Esophagus (tissue), 2 donors: Measurements from ENCODE around the gene NAA38. TPM values are rescaled to one million over a fixed set of nuclear protein-coding genes. Genes with fewer than 3 reads are reported as not detected.

Source experiments
- H3K27ac ChIP-seq, 2 donors: one replicate each; pipeline ENCODE4 v1.5.1; 2013; ENCODE audit warnings: low read depth in 2 of 2, mild to moderate bottlenecking in 2 of 2, inconsistent platforms in 1 of 2, low read length in 1 of 2, moderate library complexity in 1 of 2
- H3K27me3 ChIP-seq, 2 donors: one replicate each; pipeline ENCODE4 v1.6.1; 2013; ENCODE audit warnings: low read length in 2 of 2, control low read depth in 1 of 2, mild to moderate bottlenecking in 1 of 2; ENCODE audit not compliant: insufficient read depth in 2 of 2, control insufficient read depth in 1 of 2
- H3K36me3 ChIP-seq, 2 donors: one replicate each; pipeline ENCODE4 v1.6.1; 2013; ENCODE audit warnings: low read length in 1 of 2; ENCODE audit not compliant: control insufficient read depth in 2 of 2, insufficient read depth in 2 of 2
- H3K4me1 ChIP-seq, 2 donors: one replicate each; pipeline ENCODE4 v1.6.1; 2013; ENCODE audit warnings: low read length in 1 of 2; ENCODE audit not compliant: control insufficient read depth in 2 of 2, insufficient read depth in 2 of 2
- H3K4me3 ChIP-seq, 2 donors: one replicate each; pipeline ENCODE4 v1.5.1; 2013; ENCODE audit warnings: low read length in 2 of 2, mild to moderate bottlenecking in 2 of 2, low read depth in 1 of 2, moderate library complexity in 1 of 2
- H3K9me3 ChIP-seq, 2 donors: one replicate each; pipeline ENCODE4 v1.6.1; 2013; ENCODE audit warnings: mild to moderate bottlenecking in 2 of 2, low read depth in 1 of 2, low read length in 1 of 2, moderate library complexity in 1 of 2; ENCODE audit not compliant: control insufficient read depth in 2 of 2, insufficient read depth in 1 of 2
- WGBS, 2 donors: extraction: QIAGEN DNeasy Blood & Tissue Kit; methylation state at CpG; one replicate each; pipeline ENCODE4 v1.1.7; 2013; 5-methylcytosine and 5-hydroxymethylcytosine counted together
- polyA plus RNA-seq, 2 donors: library from polyadenylated mRNA; stranded (reverse); fragments of 200-250 nt; gene quantifications; one replicate each; pipeline ENCODE4 v1.2.3, GENCODE V29; 2013
- donor health status: healthy with polysubstance abuse.
- donor health status: Bipolar disorder and iron deficiency.

NAA38 gene
- polyA plus RNA-seq, 2 donors = 108 to 122 TPM

GRCh38 chr17:7836596-7837407 lies 20.6 kb downstream of the NAA38 start:
- no peaks in the 10 kb centered on the region for H3K9me3 ChIP-seq
- H3K27me3 ChIP-seq = no peaks in the 10 kb centered on the region
- peak overlapping the region; percentile 67 to 68 for H3K4me3 ChIP-seq
- H3K36me3 ChIP-seq = no peaks in the 10 kb centered on the region
- H3K4me1 ChIP-seq = peaks cover 9 to 27% of the 10 kb centered on the region in 2 donors
- WGBS, 2 donors = 1 to 2% methylated on average over 19 of the region's 19 CpGs
- H3K27ac ChIP-seq = peak overlapping the region; percentile 95

- WGBS, 2 donors = 1% methylated on average over 61 of the region's 61 CpGs
- Histone ChIP-seq H3K36me3 (no peaks in the 10 kb centered on the region), H3K27ac (peak overlapping the region; percentile 95), H3K9me3 (no peaks in the 10 kb centered on the region), H3K4me3 (peak overlapping the region; percentile 67 to 68), H3K4me1 (peaks cover 9 to 22% of the 10 kb centered on the region in 2 donors), H3K27me3 (no peaks in the 10 kb centered on the region)
These were observed 21.4 kb downstream of the NAA38 start for GRCh38 chr17:7835814-7836595.

- Histone ChIP-seq H3K9me3 (no peaks in the 10 kb centered on the region), H3K4me3 (peak overlapping the region; percentile 67 to 68), H3K4me1 (peaks cover 9 to 22% of the 10 kb centered on the region in 2 donors), H3K27me3 (no peaks in the 10 kb centered on the region), H3K36me3 (no peaks in the 10 kb centered on the region), H3K27ac (peak overlapping the region; percentile 95)
- WGBS, 2 donors = 1% methylated on average over 66 to 69 of the region's 69 CpGs
These were observed 22.2 kb downstream of the NAA38 start for GRCh38 chr17:7834957-7835813.

- H3K9me3 ChIP-seq = no peaks in the 10 kb centered on the region
- no peaks in the 10 kb centered on the region for H3K36me3 ChIP-seq
- H3K4me3 ChIP-seq = peak overlapping the region; percentile 67 to 68
- no peaks in the 10 kb centered on the region for H3K27me3 ChIP-seq
- peaks cover 9 to 22% of the 10 kb centered on the region in 2 donors for H3K4me1 ChIP-seq
- peak overlapping the region; percentile 95 for H3K27ac ChIP-seq
- WGBS, 2 donors = 0 to 1% methylated on average over 12 to 20 of the region's 20 CpGs
These were observed 22.8 kb downstream of the NAA38 start for GRCh38 chr17:7834542-7834956.

GRCh38 chr17:7833795-7834541 lies 23.4 kb downstream of the NAA38 start, which contains the start of gene KDM6B:
Gene KDM6B (plus strand): TSS chr17:7834217. CDS start chr17:7845555, 11,338 bp downstream.
- 0% methylated on average over 39 to 49 of the region's 49 CpGs for WGBS, 2 donors
- Histone ChIP-seq H3K9me3 (no peaks in the 10 kb centered on the region), H3K4me3 (peak within 1 kb of the TSS; percentile 67 to 68), H3K27ac (peak within 1 kb of the TSS; percentile 95), H3K4me1 (peaks cover 5 to 16% of the 10 kb centered on the region in 2 donors), H3K27me3 (no peaks in the 10 kb centered on the region), H3K36me3 (no peaks in the 10 kb centered on the region)

GRCh38 chr17:7833011-7833794 lies 24.2 kb downstream of the NAA38 start:
- Histone ChIP-seq H3K9me3 (no peaks in the 10 kb centered on the region), H3K27ac (peak overlapping the region; percentile 41 to 95), H3K4me1 (peaks cover 0 to 10% of the 10 kb centered on the region in 2 donors), H3K27me3 (no peaks in the 10 kb centered on the region), H3K4me3 (peak overlapping the region in 1 of 2 donors; percentile 59), H3K36me3 (no peaks in the 10 kb centered on the region)
- 39 to 42% methylated on average over 18 to 19 of the region's 19 CpGs for WGBS, 2 donors

GRCh38 chr17:7832431-7832830 lies 24.9 kb downstream of the NAA38 start:
- Histone ChIP-seq H3K9me3 (no peaks in the 10 kb centered on the region), H3K27me3 (no peaks in the 10 kb centered on the region), H3K4me1 (peaks cover 0 to 10% of the 10 kb centered on the region in 2 donors), H3K4me3 (no peak overlapping the region), H3K36me3 (no peaks in the 10 kb centered on the region), H3K27ac (no peak overlapping the region)
- WGBS, 2 donors = 80 to 88% methylated on average over 10 of the region's 10 CpGs

GRCh38 chr17:7831233-7831632 lies 26.1 kb downstream of the NAA38 start:
- H3K4me1 ChIP-seq = peaks cover 0 to 7% of the 10 kb centered on the region in 2 donors
- no peak overlapping the region for H3K4me3 ChIP-seq
- H3K9me3 ChIP-seq = no peaks in the 10 kb centered on the region
- H3K36me3 ChIP-seq = no peaks in the 10 kb centered on the region
- H3K27me3 ChIP-seq = no peaks in the 10 kb centered on the region
- no peak overlapping the region for H3K27ac ChIP-seq
- 75 to 78% methylated on average over 7 of the region's 7 CpGs for WGBS, 2 donors
